ENCODE results near the gene MLPH. TPM values are rescaled to one million over a fixed set of nuclear protein-coding genes. Genes with fewer than 3 reads are reported as not detected.

Gene MLPH
- total and polyA plus RNA-seq, 9 of the 15 experiments (the other 6 are each of a cell fraction or from before 2014, with no cell fraction given): 0.22 TPM; not detected in 8

DNA sequence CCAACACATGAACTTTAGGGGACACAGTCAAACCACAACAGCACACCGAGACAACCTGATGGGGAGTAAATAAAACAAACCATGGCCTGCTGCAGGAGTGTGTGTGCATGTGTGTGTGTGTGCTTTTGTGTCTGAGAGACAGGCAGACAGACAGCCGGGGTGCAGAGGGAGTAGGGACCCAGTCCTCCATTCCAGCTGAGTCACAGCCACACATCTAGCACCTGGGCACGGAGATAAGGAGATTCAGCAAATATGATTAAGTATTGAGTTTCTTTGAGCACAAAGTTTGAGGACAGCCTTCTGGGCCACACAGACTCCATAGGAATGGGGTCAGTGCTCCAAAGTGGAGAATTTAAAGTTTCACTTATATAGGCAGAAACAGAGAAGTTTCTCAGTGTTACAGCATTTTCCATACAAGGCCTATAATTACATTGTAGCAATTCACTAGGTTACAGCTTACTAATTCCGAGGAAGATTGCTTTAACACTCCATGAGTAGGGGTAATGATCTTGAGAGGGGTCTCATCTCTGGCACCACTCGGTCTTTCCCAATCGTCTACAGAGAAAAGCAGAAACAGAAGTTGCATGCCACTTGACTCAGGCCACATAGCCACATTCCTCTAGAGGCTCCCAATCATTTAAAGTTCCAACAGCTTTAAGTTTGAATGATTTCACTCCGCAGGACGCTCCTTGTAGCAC is 48.5 kb downstream of the MLPH start (continued):
- TF ChIP-seq, protein P1, sequence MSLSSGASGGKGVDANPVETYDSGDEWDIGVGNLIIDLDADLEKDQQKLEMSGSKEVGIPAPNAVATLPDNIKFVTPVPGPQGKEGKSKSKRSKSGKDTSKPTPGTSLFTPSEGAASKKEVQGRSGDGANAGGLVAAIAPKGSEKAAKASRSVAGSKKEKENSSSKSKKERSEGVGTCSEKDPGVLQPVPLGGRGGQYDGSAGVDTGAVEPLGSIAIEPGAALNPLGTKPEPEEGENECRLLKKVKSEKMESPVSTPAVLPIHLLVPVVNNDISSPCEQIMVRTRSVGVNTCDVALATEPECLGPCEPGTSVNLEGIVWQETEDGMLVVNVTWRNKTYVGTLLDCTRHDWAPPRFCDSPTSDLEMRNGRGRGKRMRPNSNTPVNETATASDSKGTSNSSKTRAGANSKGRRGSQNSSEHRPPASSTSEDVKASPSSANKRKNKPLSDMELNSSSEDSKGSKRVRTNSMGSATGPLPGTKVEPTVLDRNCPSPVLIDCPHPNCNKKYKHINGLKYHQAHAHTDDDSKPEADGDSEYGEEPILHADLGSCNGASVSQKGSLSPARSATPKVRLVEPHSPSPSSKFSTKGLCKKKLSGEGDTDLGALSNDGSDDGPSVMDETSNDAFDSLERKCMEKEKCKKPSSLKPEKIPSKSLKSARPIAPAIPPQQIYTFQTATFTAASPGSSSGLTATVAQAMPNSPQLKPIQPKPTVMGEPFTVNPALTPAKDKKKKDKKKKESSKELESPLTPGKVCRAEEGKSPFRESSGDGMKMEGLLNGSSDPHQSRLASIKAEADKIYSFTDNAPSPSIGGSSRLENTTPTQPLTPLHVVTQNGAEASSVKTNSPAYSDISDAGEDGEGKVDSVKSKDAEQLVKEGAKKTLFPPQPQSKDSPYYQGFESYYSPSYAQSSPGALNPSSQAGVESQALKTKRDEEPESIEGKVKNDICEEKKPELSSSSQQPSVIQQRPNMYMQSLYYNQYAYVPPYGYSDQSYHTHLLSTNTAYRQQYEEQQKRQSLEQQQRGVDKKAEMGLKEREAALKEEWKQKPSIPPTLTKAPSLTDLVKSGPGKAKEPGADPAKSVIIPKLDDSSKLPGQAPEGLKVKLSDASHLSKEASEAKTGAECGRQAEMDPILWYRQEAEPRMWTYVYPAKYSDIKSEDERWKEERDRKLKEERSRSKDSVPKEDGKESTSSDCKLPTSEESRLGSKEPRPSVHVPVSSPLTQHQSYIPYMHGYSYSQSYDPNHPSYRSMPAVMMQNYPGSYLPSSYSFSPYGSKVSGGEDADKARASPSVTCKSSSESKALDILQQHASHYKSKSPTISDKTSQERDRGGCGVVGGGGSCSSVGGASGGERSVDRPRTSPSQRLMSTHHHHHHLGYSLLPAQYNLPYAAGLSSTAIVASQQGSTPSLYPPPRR (CRISPR knock-in tag; IDR thresholded peaks at IDR 0.05; ENCODE audit: borderline replicate concordance): no peak
- TF ChIP-seq ZNF695 (CRISPR knock-in tag; IDR thresholded peaks at IDR 0.05): no peak
- peak; percentile 42; the same call in 1 of the 2 replicates for TF ChIP-seq MAFG (tag; conservative IDR thresholded peaks at IDR 0.05)
- no peak for TF ChIP-seq SAFB (IDR thresholded peaks at IDR 0.05; ENCODE audit: borderline replicate concordance, low read depth, low read length)
- TF ChIP-seq ARID1B (IDR thresholded peaks at IDR 0.05): peak; percentile 53; the same call in 1 of the 2 replicates
- TF ChIP-seq CHD4 (IDR thresholded peaks at IDR 0.05; ENCODE audit: insufficient read depth, insufficient replicate concordance, low read depth, low read length, poor library complexity, severe bottlenecking): no peak
- TF ChIP-seq ZKSCAN3 (CRISPR knock-in tag; IDR thresholded peaks at IDR 0.05): no peak
- no peak for TF ChIP-seq NCOA2 (IDR thresholded peaks at IDR 0.05; ENCODE audit: partially characterized antibody in 2 of 2)
- TF ChIP-seq, protein P2, sequence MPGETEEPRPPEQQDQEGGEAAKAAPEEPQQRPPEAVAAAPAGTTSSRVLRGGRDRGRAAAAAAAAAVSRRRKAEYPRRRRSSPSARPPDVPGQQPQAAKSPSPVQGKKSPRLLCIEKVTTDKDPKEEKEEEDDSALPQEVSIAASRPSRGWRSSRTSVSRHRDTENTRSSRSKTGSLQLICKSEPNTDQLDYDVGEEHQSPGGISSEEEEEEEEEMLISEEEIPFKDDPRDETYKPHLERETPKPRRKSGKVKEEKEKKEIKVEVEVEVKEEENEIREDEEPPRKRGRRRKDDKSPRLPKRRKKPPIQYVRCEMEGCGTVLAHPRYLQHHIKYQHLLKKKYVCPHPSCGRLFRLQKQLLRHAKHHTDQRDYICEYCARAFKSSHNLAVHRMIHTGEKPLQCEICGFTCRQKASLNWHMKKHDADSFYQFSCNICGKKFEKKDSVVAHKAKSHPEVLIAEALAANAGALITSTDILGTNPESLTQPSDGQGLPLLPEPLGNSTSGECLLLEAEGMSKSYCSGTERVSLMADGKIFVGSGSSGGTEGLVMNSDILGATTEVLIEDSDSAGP (CRISPR knock-in tag; IDR thresholded peaks at IDR 0.05): no peak
- no peak for TF ChIP-seq PHF21A (IDR thresholded peaks at IDR 0.05; ENCODE audit: borderline replicate concordance, low read depth)
- TF ChIP-seq KAT2B (IDR thresholded peaks at IDR 0.05; ENCODE audit: low read depth, low read length): no peak
- peak; percentile 37; the same call in 1 of the 2 replicates for TF ChIP-seq C11orf30 (IDR thresholded peaks at IDR 0.05; ENCODE audit: low read depth)
- TF ChIP-seq NFATC3 (IDR thresholded peaks at IDR 0.05): no peak
- no peak for TF ChIP-seq BCL6 (CRISPR knock-in tag; IDR thresholded peaks at IDR 0.05)
- no peak for TF ChIP-seq NR4A1 (CRISPR knock-in tag; IDR thresholded peaks at IDR 0.05)
- no peak for TF ChIP-seq NR4A1 (tag; IDR thresholded peaks at IDR 0.05)
- no peak for TF ChIP-seq ZNF77 (CRISPR knock-in tag; IDR thresholded peaks at IDR 0.05)
- TF ChIP-seq TEAD4 (IDR thresholded peaks at IDR 0.05; ENCODE audit: low read length): peak; percentile 19; the same call in 1 of the 2 replicates
- no peak for TF ChIP-seq TEAD4 (CRISPR knock-in tag; IDR thresholded peaks at IDR 0.05; ENCODE audit: borderline replicate concordance)
- no peak for TF ChIP-seq SRSF1 (IDR thresholded peaks at IDR 0.05; ENCODE audit: low read depth, low read length)
- TF ChIP-seq ZNF512 (tag; IDR thresholded peaks at IDR 0.05): no peak
- TF ChIP-seq SRF (CRISPR knock-in tag; IDR thresholded peaks at IDR 0.05): no peak

Measured in K562 (cell line).